H1 (cell line): ENCODE measurements around the gene NUBPL. TPM values are rescaled to one million over a fixed set of nuclear protein-coding genes. Genes with fewer than 3 reads are reported as not detected.

ENCODE experiments used
- CTCF ChIA-PET: fragments of 300-600 bp; sonication (Branson Sonifier 250); formaldehyde crosslinking; loops from one replicate; lab custom pipeline; 2021; ENCODE audit not compliant: partially characterized antibody; lab: Charles Lee
- POLR2A ChIA-PET: fragments of 300-600 bp; sonication (Branson Sonifier 250); formaldehyde crosslinking; loops from one replicate; lab custom pipeline; 2021; ENCODE audit warnings: inconsistent platforms; ENCODE audit not compliant: partially characterized antibody; lab: Charles Lee
- DNase-seq, 2 experiments: peaks; one replicate each; pipeline versions ENCODE4 v3.0.0 to v3.0.0-alpha.2; 2010 to 2022; ENCODE audit warnings: low spot score in 2 of 2, low read depth in 1 of 2, mixed read lengths in 1 of 2
- FAIRE-seq: peaks from 2 replicates; lab custom pipeline; 2011; peaks lifted over from hg19 to GRCh38; lab: Jason Lieb, UNC
- H2AFZ ChIP-seq: 2 replicates; pipeline ENCODE4 v1.8.1; 2012; ENCODE audit warnings: low read length, inconsistent platforms
- H2AK5ac ChIP-seq: 2 replicates; pipeline ENCODE4 v1.6.1; 2013; ENCODE audit warnings: low read depth, low read length
- H2BK120ac ChIP-seq: replicated peaks from 2 replicates; pipeline ENCODE3; 2013; ENCODE audit warnings: low read depth, low read length, inconsistent platforms
- H2BK12ac ChIP-seq: 2 replicates; pipeline ENCODE4 v1.6.1; 2013; ENCODE audit warnings: low read depth, low read length
- H2BK15ac ChIP-seq: 2 replicates; pipeline ENCODE4 v1.6.1; 2013; ENCODE audit warnings: low read length
- H2BK20ac ChIP-seq: 2 replicates; pipeline ENCODE4 v1.6.1; 2013; ENCODE audit warnings: low read length
- H2BK5ac ChIP-seq: 2 replicates; pipeline ENCODE4 v1.6.1; 2013; ENCODE audit warnings: low read depth, low read length
- H3K14ac ChIP-seq: 2 replicates; pipeline ENCODE4 v1.6.1; 2013; ENCODE audit warnings: inconsistent platforms; ENCODE audit not compliant: insufficient read length
- H3K18ac ChIP-seq: 2 replicates; pipeline ENCODE4 v1.6.1; 2013; ENCODE audit warnings: low read length; ENCODE audit errors: extremely low read depth
- H3K23ac ChIP-seq: 2 replicates; pipeline ENCODE4 v1.6.1; 2013; ENCODE audit warnings: inconsistent platforms; ENCODE audit not compliant: insufficient read length
- H3K23me2 ChIP-seq: 2 replicates; pipeline ENCODE4 v1.6.1; 2013; ENCODE audit warnings: low read depth, low read length
- H3K27ac ChIP-seq: 2 replicates; pipeline ENCODE4 v1.6.1; 2011; ENCODE audit warnings: low read depth, low read length, inconsistent platforms
- H3K27me3 ChIP-seq, 4 experiments: replicated peaks in 1 of 4; 1 replicate in 1 of 4; 2 replicates in 3 of 4; pipeline versions ENCODE4 v1.6.1 to v1.8.1; 2011 to 2013; ENCODE audit warnings: low read length in 3 of 4, mild to moderate bottlenecking in 3 of 4, inconsistent platforms in 2 of 4, mixed read lengths in 2 of 4, moderate library complexity in 1 of 4; ENCODE audit not compliant: control insufficient read depth in 3 of 4, insufficient read depth in 3 of 4; ENCODE audit errors: extremely low read depth in 1 of 4
- H3K36me3 ChIP-seq, 4 experiments: 2 replicates each; pipeline versions ENCODE4 v1.6.1 to v1.8.1; 2011 to 2013; ENCODE audit warnings: mild to moderate bottlenecking in 4 of 4, low read length in 3 of 4, moderate library complexity in 2 of 4, control low read depth in 1 of 4, inconsistent platforms in 1 of 4; ENCODE audit not compliant: insufficient read depth in 4 of 4, control insufficient read depth in 2 of 4
- H3K4ac ChIP-seq: replicated peaks from 2 replicates; pipeline ENCODE3; 2013; ENCODE audit warnings: low read length, low read depth, mixed read lengths, inconsistent platforms; ENCODE audit not compliant: insufficient read length
- H3K4me1 ChIP-seq, 4 experiments: replicated peaks in 1 of 4; 1 replicate in 1 of 4; 2 replicates in 3 of 4; pipeline versions ENCODE4 v1.6.1 to v1.8.1; 2011 to 2013; ENCODE audit warnings: low read length in 3 of 4, inconsistent platforms in 2 of 4, mixed read lengths in 1 of 4; ENCODE audit not compliant: insufficient read depth in 4 of 4, control insufficient read depth in 3 of 4
- H3K4me2 ChIP-seq, 2 experiments: 2 replicates each; pipeline versions ENCODE4 v1.6.1 to v1.8.1; 2011 to 2013; ENCODE audit warnings: low read depth in 2 of 2, low read length in 2 of 2, control low read depth in 1 of 2, inconsistent platforms in 1 of 2, mild to moderate bottlenecking in 1 of 2; ENCODE audit not compliant: insufficient read depth in 1 of 2
- H3K4me3 ChIP-seq, 4 experiments: fragments of 200-600, 300-600 bp in 1 of 4; sonication (generic), shearing (Covaris generic), sonication (Bioruptor Twin) in 1 of 4; 2 replicates each; pipeline versions ENCODE4 v1.5.1 to v1.8.1; 2011 to 2016; ENCODE audit warnings: low read length in 4 of 4, low read depth in 3 of 4, control low read depth in 2 of 4, inconsistent platforms in 2 of 4, mild to moderate bottlenecking in 2 of 4, mixed read lengths in 1 of 4, moderate library complexity in 1 of 4; ENCODE audit not compliant: insufficient read depth in 2 of 4; ENCODE audit errors: extremely low read depth in 1 of 4
- H3K56ac ChIP-seq: replicated peaks from 2 replicates; pipeline ENCODE3; 2013; ENCODE audit warnings: low read depth, mild to moderate bottlenecking, mixed read lengths, low read length, inconsistent platforms; ENCODE audit not compliant: insufficient read length
- H3K79me1 ChIP-seq: 2 replicates; pipeline ENCODE4 v1.6.1; 2013; ENCODE audit warnings: low read depth, low read length, control low read depth
- H3K79me2 ChIP-seq, 2 experiments: 2 replicates each; pipeline versions ENCODE4 v1.6.1 to v1.8.1; 2012 to 2013; ENCODE audit warnings: low read length in 2 of 2, mild to moderate bottlenecking in 2 of 2, inconsistent platforms in 1 of 2; ENCODE audit not compliant: insufficient read depth in 2 of 2, control insufficient read depth in 1 of 2
- H3K9ac ChIP-seq, 4 experiments: replicated peaks in 1 of 4; 1 replicate in 1 of 4; 2 replicates in 3 of 4; pipeline versions ENCODE4 v1.6.1 to v1.8.1; 2011 to 2013; ENCODE audit warnings: low read depth in 3 of 4, low read length in 3 of 4, control low read depth in 2 of 4, mild to moderate bottlenecking in 2 of 4, moderate library complexity in 2 of 4, inconsistent platforms in 1 of 4; ENCODE audit errors: extremely low read depth in 1 of 4
- H3K9me3 ChIP-seq, 2 experiments: 2 replicates each; pipeline versions ENCODE4 v1.6.1 to v1.8.1; 2012 to 2013; ENCODE audit warnings: mild to moderate bottlenecking in 2 of 2, moderate library complexity in 2 of 2, control low read depth in 1 of 2, inconsistent platforms in 1 of 2, low read depth in 1 of 2, low read length in 1 of 2, mixed read lengths in 1 of 2; ENCODE audit not compliant: insufficient read depth in 2 of 2
- H4K20me1 ChIP-seq, 2 experiments: replicated peaks in 1 of 2; 2 replicates each; pipeline versions ENCODE3 to v1.8.1; 2011 to 2013; ENCODE audit warnings: inconsistent platforms in 2 of 2, low read length in 2 of 2, mild to moderate bottlenecking in 1 of 2; ENCODE audit not compliant: insufficient read depth in 2 of 2, control insufficient read depth in 1 of 2
- H4K5ac ChIP-seq: 2 replicates; pipeline ENCODE4 v1.6.1; 2013; ENCODE audit warnings: low read length, low read depth, mixed read lengths, inconsistent platforms; ENCODE audit not compliant: insufficient read length
- H4K8ac ChIP-seq: 2 replicates; pipeline ENCODE4 v1.8.0; 2013; ENCODE audit warnings: mild to moderate bottlenecking, moderate library complexity, low read length, inconsistent platforms; ENCODE audit not compliant: insufficient read depth; ENCODE audit errors: extremely low read depth
- H4K91ac ChIP-seq: replicated peaks from 2 replicates; pipeline ENCODE3; 2013; ENCODE audit warnings: low read length, mixed read lengths, inconsistent platforms; ENCODE audit not compliant: insufficient read length
- ATF2 ChIP-seq: IDR thresholded peaks from 2 replicates; pipeline ENCODE4 v1.6.1; 2012; ENCODE audit warnings: low read length, inconsistent platforms
- CBX5 ChIP-seq: fragments of 300-800, 300-1000 bp; sonication (generic); IDR thresholded peaks from 2 replicates; pipeline ENCODE4 v1.7.1; 2016; ENCODE audit warnings: antibody characterized with exemption, low read length, low read depth
- CHD1 ChIP-seq: IDR thresholded peaks from 2 replicates; pipeline ENCODE4 v1.6.1; 2012; ENCODE audit warnings: low read depth, low read length, improper control_type of control experiment
- EZH2 ChIP-seq: fragments of 200-600 bp; sonication (generic); IDR thresholded peaks from 2 replicates; pipeline ENCODE4 v1.7.1; 2012; ENCODE audit warnings: low read depth, mild to moderate bottlenecking, moderate library complexity, low read length, inconsistent platforms; ENCODE audit not compliant: severe bottlenecking
- HDAC2 ChIP-seq, 2 experiments: fragments of 300-600 bp in 1 of 2; sonication (generic) in 1 of 2; IDR thresholded peaks; 2 replicates each; pipeline ENCODE4 v1.6.1; 2011 to 2012; ENCODE audit warnings: low read depth in 2 of 2, low read length in 2 of 2, mild to moderate bottlenecking in 2 of 2, moderate library complexity in 2 of 2, borderline replicate concordance in 1 of 2, inconsistent platforms in 1 of 2
- JUN ChIP-seq: IDR thresholded peaks from 2 replicates; pipeline ENCODE4 v1.6.1; 2011; ENCODE audit warnings: low read depth, mild to moderate bottlenecking, improper control_type of control experiment, low read length
- PHF8 ChIP-seq: fragments of 200-600 bp; sonication (generic); conservative IDR thresholded peaks from 2 replicates; pipeline ENCODE4 v1.7.1; 2012; ENCODE audit warnings: low read depth, mild to moderate bottlenecking, inconsistent platforms, low read length, moderate library complexity
- RNF2 ChIP-seq: fragments of 200-900, 300-1000 bp; sonication (generic); IDR thresholded peaks from 2 replicates; pipeline ENCODE4 v1.7.1; 2016; ENCODE audit warnings: borderline replicate concordance, low read depth, mild to moderate bottlenecking, antibody characterized with exemption, low read length; ENCODE audit not compliant: poor library complexity, severe bottlenecking; ENCODE audit errors: missing control alignments
- SP1 ChIP-seq: IDR thresholded peaks from 2 replicates; pipeline ENCODE4 v1.6.1; 2011; ENCODE audit warnings: low read depth, low read length
- YY1 ChIP-seq: IDR thresholded peaks from 2 replicates; pipeline ENCODE4 v1.6.1; 2011; ENCODE audit warnings: low read depth, mild to moderate bottlenecking, low read length
- WGBS, 2 experiments: shearing (Covaris generic) in 1 of 2; methylation state at CpG; one replicate each; pipeline versions ENCODE4 v1.1.6 to v1.1.7; 2013 to 2015; ENCODE audit warnings: low lambda C conversion rate in 2 of 2, mixed read lengths in 2 of 2, inconsistent platforms in 1 of 2, low coverage in 1 of 2, missing lambda C conversion rate in 1 of 2; ENCODE audit not compliant: insufficient replicate concordance in 2 of 2, insufficient coverage in 1 of 2, insufficient read length in 1 of 2; ENCODE audit errors: extremely low coverage in 1 of 2, missing lambda C conversion rate in 1 of 2; 5-methylcytosine and 5-hydroxymethylcytosine counted together
- polyA plus RNA-seq, 7 experiments: library from polyadenylated mRNA; depleted of rRNA in 3 of 7; stranded (reverse) in 5 of 7; unstranded in 2 of 7; fragments of >200 nt in 5 of 7; fragments of 200-250 nt in 2 of 7; gene quantifications; 1 replicate in 5 of 7; 2 replicates in 1 of 7; 4 replicates in 1 of 7; pipeline versions ENCODE4 v1.2.1 to v1.2.3, GENCODE V29; 2011 to 2013; ENCODE audit warnings: missing spikeins in 2 of 7, mixed read lengths in 2 of 7
- total RNA-seq: library from RNA; stranded (reverse); fragmentation: NEBNext Ultra II Directional; extraction: Animal tissue kit (Norgen Biotek cat#: 25700); gene quantifications from 2 replicates; pipeline ENCODE4 v1.2.1, GENCODE V29; 2021

NUBPL gene
- total and polyA plus RNA-seq, 2 of the 8 experiments (the other 6 are each of a cell fraction or from before 2014, with no cell fraction given), result 1.6 to 6.8 TPM

DNA sequence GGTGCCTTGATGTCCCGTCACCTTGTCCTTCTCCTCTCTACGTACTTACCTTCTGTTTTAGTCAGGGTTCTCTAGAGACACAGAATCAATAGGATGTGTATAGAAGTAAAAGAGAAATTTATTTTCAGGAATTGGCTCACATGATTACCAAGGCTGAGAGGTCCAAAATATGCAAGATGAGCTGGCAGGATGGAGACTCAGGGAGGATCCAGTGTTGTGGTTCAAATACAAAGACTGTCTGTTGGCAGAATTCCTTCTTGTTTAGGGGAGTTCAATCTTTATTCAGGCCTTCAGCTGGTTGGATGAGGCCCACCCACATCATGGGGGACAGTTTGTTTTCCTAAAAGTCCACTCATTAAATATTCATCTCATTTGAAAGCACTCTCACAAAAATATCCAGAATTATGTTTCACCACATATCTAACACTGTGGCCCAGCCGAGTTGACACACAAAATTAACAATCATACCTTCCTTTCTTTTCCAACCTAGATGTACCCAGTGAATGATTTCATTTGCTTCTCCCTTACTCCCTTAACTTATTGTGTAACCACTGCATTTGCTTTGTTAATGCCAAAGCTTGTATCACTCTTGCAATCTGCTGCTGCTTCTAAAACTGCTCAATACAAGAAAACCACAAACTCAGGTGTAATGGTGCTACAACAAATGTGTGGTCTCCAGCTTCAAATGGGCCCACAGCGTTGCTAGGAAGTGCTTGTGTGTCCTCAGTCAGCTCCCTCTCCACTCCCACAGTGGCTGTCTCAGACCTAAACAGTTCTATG, 320.5 kb downstream of the NUBPL start:
- H4K91ac ChIP-seq, result no peak overlapping the region
- no peak overlapping the region for H2BK120ac ChIP-seq
- no peak overlapping the region for H2BK5ac ChIP-seq
- no peak overlapping the region for H2BK12ac ChIP-seq
- H3K14ac ChIP-seq, result no peak overlapping the region
- DNase-seq, result no peak
- H3K9ac ChIP-seq, result no peak overlapping the region
- no peaks in the 10 kb centered on the region for H3K79me1 ChIP-seq
- H3K79me2 ChIP-seq, result no peaks in the 10 kb centered on the region
- H2BK20ac ChIP-seq, result no peak overlapping the region
- 78% methylated on average over 4 of the region's 4 CpGs; no CpG with 5 or more reads in 1 of the 2 experiments for WGBS, 2 experiments
- no peak overlapping the region for H2AK5ac ChIP-seq
- no peak overlapping the region for H4K8ac ChIP-seq
- no peak overlapping the region for H4K5ac ChIP-seq
- no peaks in the 10 kb centered on the region for H3K23me2 ChIP-seq
- H3K18ac ChIP-seq, result no peak overlapping the region
- H2BK15ac ChIP-seq, result no peak overlapping the region
- no peaks in the 10 kb centered on the region for H4K20me1 ChIP-seq
- no peaks in the 10 kb centered on the region for H3K9me3 ChIP-seq
- ChIA-PET CTCF (interaction anchor here (0.6 to 1.0 kb wide), 2 partner anchors 10 to 132 kb away, joined by 3 read pairs; no protein-coding TSS in a partner anchor), POLR2A (interaction anchor here (0.7 kb wide), 1 partner anchor 321 kb away, joined by 3 read pairs; the partner anchor contains the start of gene NUBPL)
- H3K56ac ChIP-seq, result no peak overlapping the region
- H2AFZ ChIP-seq, result no peak overlapping the region; the same call in 1 of the 2 replicates
- FAIRE-seq, result no peak
- no peak overlapping the region for H3K27ac ChIP-seq
- H3K4me1 ChIP-seq, result no peaks in the 10 kb centered on the region
- no peak overlapping the region for H3K4me2 ChIP-seq
- no peak overlapping the region for H3K23ac ChIP-seq
- H3K27me3 ChIP-seq, result no peaks in the 10 kb centered on the region
- no peaks in the 10 kb centered on the region for H3K36me3 ChIP-seq
- no peak overlapping the region for H3K4ac ChIP-seq
- H3K4me3 ChIP-seq, result no peak overlapping the region
- TF ChIP-seq PHF8 (no peak), YY1 (no peak), SP1 (no peak), RNF2 (no peak), EZH2 (no peak), CBX5 (no peak), CHD1 (no peak), JUN (no peak), HDAC2 (IDR thresholded peaks at IDR 0.05; ENCODE audit: borderline replicate concordance in 1 of 2, low read depth in 2 of 2, low read length in 2 of 2) (no peak), ATF2 (no peak)
